Neural cell (in vitro differentiated cells): Measurements from ENCODE around the gene HECW1. TPM values are rescaled to one million over a fixed set of nuclear protein-coding genes. Genes with fewer than 3 reads are reported as not detected.

Experiments
- H2AFZ ChIP-seq: fragments of 200-600, 300-800 bp; sonication (generic), shearing (Covaris generic); 2 replicates; pipeline ENCODE4 v1.6.0; 2014; ENCODE audit warnings: low read depth, mild to moderate bottlenecking, antibody characterized with exemption, low read length, moderate library complexity
- H3F3A ChIP-seq: fragments of 200-600 bp; shearing (Covaris generic); 2 replicates; pipeline ENCODE4 v1.6.1; 2016; ENCODE audit warnings: mild to moderate bottlenecking, moderate library complexity, mixed read lengths, antibody characterized with exemption, low read length; ENCODE audit not compliant: insufficient read depth, poor library complexity, severe bottlenecking
- H3K27ac ChIP-seq: fragments of 200-600, 300-800 bp; sonication (generic), shearing (Covaris generic); 2 replicates; pipeline ENCODE4 v1.5.1; 2014; ENCODE audit warnings: mild to moderate bottlenecking, low read length, moderate library complexity
- H3K27me3 ChIP-seq: fragments of 300-800, 200-600 bp; sonication (generic), shearing (Covaris generic); 2 replicates; pipeline ENCODE4 v1.6.0; 2014; ENCODE audit warnings: mild to moderate bottlenecking, low read depth, low read length, moderate library complexity; ENCODE audit not compliant: insufficient read depth
- H3K36me3 ChIP-seq: fragments of 300-800, 200-600 bp; sonication (generic), shearing (Covaris generic); 2 replicates; pipeline ENCODE4 v1.5.1; 2014; ENCODE audit warnings: mild to moderate bottlenecking, antibody characterized with exemption, low read length, moderate library complexity; ENCODE audit not compliant: insufficient read depth
- H3K4me2 ChIP-seq: fragments of 300-800, 200-600 bp; sonication (generic), shearing (Covaris generic); 2 replicates; pipeline ENCODE4 v1.6.0; 2014; ENCODE audit warnings: mild to moderate bottlenecking, low read length
- H3K4me3 ChIP-seq: fragments of 300-800, 200-600 bp; sonication (generic), shearing (Covaris generic); 2 replicates; pipeline ENCODE4 v1.5.1; 2014; ENCODE audit warnings: mild to moderate bottlenecking, low read length, moderate library complexity
- H3K79me2 ChIP-seq: fragments of 200-600 bp; shearing (Covaris generic); replicated peaks from 2 replicates; pipeline ENCODE4 v1.6.0; 2014; ENCODE audit warnings: mild to moderate bottlenecking, low read length, moderate library complexity; ENCODE audit not compliant: insufficient read depth
- H3K9ac ChIP-seq: fragments of 300-800, 200-600 bp; sonication (generic), shearing (Covaris generic); 2 replicates; pipeline ENCODE4 v1.6.1; 2016; ENCODE audit warnings: mild to moderate bottlenecking, low read length, mixed read lengths
- H3K9me2 ChIP-seq: fragments of 200-600 bp; shearing (Covaris generic); 2 replicates; pipeline ENCODE4 v1.6.1; 2016; ENCODE audit warnings: mild to moderate bottlenecking, low read length, mixed read lengths; ENCODE audit not compliant: insufficient read depth
- H3K9me3 ChIP-seq: fragments of 200-600, 300-800 bp; sonication (generic), shearing (Covaris generic); 2 replicates; pipeline ENCODE4 v1.6.1; 2016; ENCODE audit warnings: mild to moderate bottlenecking, mixed run types, low read length, moderate library complexity, mixed read lengths
- H4K20me1 ChIP-seq: fragments of 200-600 bp; shearing (Covaris generic); 2 replicates; pipeline ENCODE4 v1.6.1; 2016; ENCODE audit warnings: mild to moderate bottlenecking, mixed run types; ENCODE audit not compliant: insufficient read depth
- EP300 ChIP-seq: fragments of 450-650 bp; conservative IDR thresholded peaks from 2 replicates; pipeline ENCODE4 v1.6.1; 2014; ENCODE audit warnings: antibody characterized with exemption, mild to moderate bottlenecking, moderate library complexity; ENCODE audit not compliant: poor library complexity, severe bottlenecking
- EZH2 ChIP-seq: fragments of 200-600, 300-800 bp; shearing (Covaris generic), sonication (generic); IDR thresholded peaks from 2 replicates; pipeline ENCODE4 v1.6.1; 2014; ENCODE audit warnings: antibody characterized with exemption, low read length, borderline replicate concordance, mild to moderate bottlenecking; ENCODE audit not compliant: insufficient read depth, poor library complexity, severe bottlenecking
- MXI1 ChIP-seq: fragments of 450-650 bp; conservative IDR thresholded peaks from 2 replicates; pipeline ENCODE4 v1.6.1; 2014; ENCODE audit warnings: antibody characterized with exemption, mild to moderate bottlenecking; ENCODE audit not compliant: poor library complexity, severe bottlenecking
- POLR2AphosphoS5 ChIP-seq: IDR thresholded peaks from 2 replicates; pipeline ENCODE4 v1.6.1; 2012
- RAD21 ChIP-seq: fragments of 450-650 bp; conservative IDR thresholded peaks from 2 replicates; pipeline ENCODE4 v1.6.1; 2014; ENCODE audit warnings: antibody characterized with exemption, mild to moderate bottlenecking, moderate library complexity
- SMC3 ChIP-seq: fragments of 450-650 bp; conservative IDR thresholded peaks from 2 replicates; pipeline ENCODE4 v1.6.1; 2014; ENCODE audit warnings: antibody characterized with exemption, mild to moderate bottlenecking, moderate library complexity; ENCODE audit not compliant: poor library complexity
- TAF1 ChIP-seq: IDR thresholded peaks from 2 replicates; pipeline ENCODE4 v1.6.1; 2012; ENCODE audit warnings: low read depth
- polyA plus RNA-seq: library from polyadenylated mRNA; depleted of rRNA; stranded (reverse); fragments of >200 nt; gene quantifications from 2 replicates; pipeline ENCODE4 v1.2.3, GENCODE V29; 2014
- TF ChIP-seq, protein P1 (sequence below): IDR thresholded peaks from 2 replicates; pipeline ENCODE4 v1.6.1; 2012; ENCODE audit warnings: borderline replicate concordance
- TF ChIP-seq, protein P2 (sequence below): fragments of 450-650 bp; IDR thresholded peaks from 2 replicates; pipeline ENCODE4 v1.5.1; 2014; ENCODE audit warnings: antibody characterized with exemption, mild to moderate bottlenecking, moderate library complexity; ENCODE audit not compliant: poor library complexity, severe bottlenecking

HECW1 gene
- polyA plus RNA-seq, 1 donor from 2014 or later, result 13.8 TPM

DNA sequence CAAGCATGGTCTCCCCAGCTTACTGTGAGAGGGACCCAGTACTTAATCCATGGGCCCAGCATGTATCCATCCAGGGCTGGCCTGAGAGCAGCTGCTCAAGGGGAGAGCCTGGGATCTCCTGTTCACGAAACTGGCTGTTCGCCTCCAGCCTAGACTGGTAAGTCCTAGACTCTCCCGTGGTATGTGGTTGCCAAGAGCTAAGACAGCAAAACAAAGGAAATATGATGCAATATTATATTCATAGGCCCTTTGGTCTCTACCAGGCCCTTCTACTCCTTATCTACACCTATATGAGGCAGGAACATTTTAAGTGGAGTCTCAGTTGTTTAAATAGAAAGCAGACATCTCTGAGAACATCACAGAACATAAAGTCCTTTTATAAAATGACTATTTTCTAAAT lies 441.6 kb downstream of the HECW1 start:
- no peaks in the 10 kb centered on the region for H3K9me3 ChIP-seq
- H3K27me3 ChIP-seq, result no peaks in the 10 kb centered on the region
- H3K27ac ChIP-seq, result no peak overlapping the region
- H4K20me1 ChIP-seq, result no peaks in the 10 kb centered on the region
- no peaks in the 10 kb centered on the region for H3K36me3 ChIP-seq
- no peaks in the 10 kb centered on the region for H3K79me2 ChIP-seq
- no peak overlapping the region for H3K9ac ChIP-seq
- H3K4me2 ChIP-seq, result no peak overlapping the region
- no peak overlapping the region for H2AFZ ChIP-seq
- no peak for TF ChIP-seq EP300
- TF ChIP-seq MXI1, result no peak
- TF ChIP-seq POLR2AphosphoS5, result no peak
- no peak for TF ChIP-seq SMC3
- no peak for TF ChIP-seq TAF1
- H3F3A ChIP-seq, result no peaks in the 10 kb centered on the region
- no peaks in the 10 kb centered on the region for H3K9me2 ChIP-seq
- H3K4me3 ChIP-seq, result no peak overlapping the region

DNA sequence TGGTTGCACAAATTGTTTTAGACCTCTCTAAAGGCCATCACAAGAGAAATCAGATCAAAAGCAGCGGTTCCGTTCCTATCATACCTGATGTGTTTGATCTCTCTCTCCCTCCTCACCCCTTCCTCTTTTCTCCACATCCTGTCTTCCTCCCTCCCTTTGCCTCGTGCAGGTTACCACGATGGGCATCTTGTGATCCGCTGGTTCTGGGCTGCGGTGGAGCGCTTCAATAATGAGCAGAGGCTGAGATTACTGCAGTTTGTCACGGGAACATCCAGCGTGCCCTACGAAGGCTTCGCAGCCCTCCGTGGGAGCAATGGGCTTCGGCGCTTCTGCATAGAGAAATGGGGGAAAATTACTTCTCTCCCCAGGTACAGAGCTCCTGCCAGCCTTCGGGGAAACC lies 442.0 kb downstream of the HECW1 start:
- Histone ChIP-seq H3K27me3 (no peaks in the 10 kb centered on the region), H3K9me2 (no peaks in the 10 kb centered on the region), H4K20me1 (no peaks in the 10 kb centered on the region), H3K36me3 (no peaks in the 10 kb centered on the region), H3K79me2 (no peaks in the 10 kb centered on the region), H3K9ac (no peak overlapping the region), H2AFZ (no peak overlapping the region), H3K4me2 (no peak overlapping the region), H3K9me3 (no peaks in the 10 kb centered on the region), H3K4me3 (no peak overlapping the region), H3K27ac (no peak overlapping the region), H3F3A (no peaks in the 10 kb centered on the region)
- TF ChIP-seq SMC3 (no peak), RAD21 (no peak), TAF1 (no peak), POLR2AphosphoS5 (no peak), MXI1 (no peak), EZH2 (no peak), EP300 (no peak)
- TF ChIP-seq, protein P1, sequence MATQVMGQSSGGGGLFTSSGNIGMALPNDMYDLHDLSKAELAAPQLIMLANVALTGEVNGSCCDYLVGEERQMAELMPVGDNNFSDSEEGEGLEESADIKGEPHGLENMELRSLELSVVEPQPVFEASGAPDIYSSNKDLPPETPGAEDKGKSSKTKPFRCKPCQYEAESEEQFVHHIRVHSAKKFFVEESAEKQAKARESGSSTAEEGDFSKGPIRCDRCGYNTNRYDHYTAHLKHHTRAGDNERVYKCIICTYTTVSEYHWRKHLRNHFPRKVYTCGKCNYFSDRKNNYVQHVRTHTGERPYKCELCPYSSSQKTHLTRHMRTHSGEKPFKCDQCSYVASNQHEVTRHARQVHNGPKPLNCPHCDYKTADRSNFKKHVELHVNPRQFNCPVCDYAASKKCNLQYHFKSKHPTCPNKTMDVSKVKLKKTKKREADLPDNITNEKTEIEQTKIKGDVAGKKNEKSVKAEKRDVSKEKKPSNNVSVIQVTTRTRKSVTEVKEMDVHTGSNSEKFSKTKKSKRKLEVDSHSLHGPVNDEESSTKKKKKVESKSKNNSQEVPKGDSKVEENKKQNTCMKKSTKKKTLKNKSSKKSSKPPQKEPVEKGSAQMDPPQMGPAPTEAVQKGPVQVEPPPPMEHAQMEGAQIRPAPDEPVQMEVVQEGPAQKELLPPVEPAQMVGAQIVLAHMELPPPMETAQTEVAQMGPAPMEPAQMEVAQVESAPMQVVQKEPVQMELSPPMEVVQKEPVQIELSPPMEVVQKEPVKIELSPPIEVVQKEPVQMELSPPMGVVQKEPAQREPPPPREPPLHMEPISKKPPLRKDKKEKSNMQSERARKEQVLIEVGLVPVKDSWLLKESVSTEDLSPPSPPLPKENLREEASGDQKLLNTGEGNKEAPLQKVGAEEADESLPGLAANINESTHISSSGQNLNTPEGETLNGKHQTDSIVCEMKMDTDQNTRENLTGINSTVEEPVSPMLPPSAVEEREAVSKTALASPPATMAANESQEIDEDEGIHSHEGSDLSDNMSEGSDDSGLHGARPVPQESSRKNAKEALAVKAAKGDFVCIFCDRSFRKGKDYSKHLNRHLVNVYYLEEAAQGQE, result no peak
- TF ChIP-seq, protein P2, sequence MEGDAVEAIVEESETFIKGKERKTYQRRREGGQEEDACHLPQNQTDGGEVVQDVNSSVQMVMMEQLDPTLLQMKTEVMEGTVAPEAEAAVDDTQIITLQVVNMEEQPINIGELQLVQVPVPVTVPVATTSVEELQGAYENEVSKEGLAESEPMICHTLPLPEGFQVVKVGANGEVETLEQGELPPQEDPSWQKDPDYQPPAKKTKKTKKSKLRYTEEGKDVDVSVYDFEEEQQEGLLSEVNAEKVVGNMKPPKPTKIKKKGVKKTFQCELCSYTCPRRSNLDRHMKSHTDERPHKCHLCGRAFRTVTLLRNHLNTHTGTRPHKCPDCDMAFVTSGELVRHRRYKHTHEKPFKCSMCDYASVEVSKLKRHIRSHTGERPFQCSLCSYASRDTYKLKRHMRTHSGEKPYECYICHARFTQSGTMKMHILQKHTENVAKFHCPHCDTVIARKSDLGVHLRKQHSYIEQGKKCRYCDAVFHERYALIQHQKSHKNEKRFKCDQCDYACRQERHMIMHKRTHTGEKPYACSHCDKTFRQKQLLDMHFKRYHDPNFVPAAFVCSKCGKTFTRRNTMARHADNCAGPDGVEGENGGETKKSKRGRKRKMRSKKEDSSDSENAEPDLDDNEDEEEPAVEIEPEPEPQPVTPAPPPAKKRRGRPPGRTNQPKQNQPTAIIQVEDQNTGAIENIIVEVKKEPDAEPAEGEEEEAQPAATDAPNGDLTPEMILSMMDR, result no peak
